ENCODE results near the gene DNAJC9.

DNAJC9 gene

DNA sequence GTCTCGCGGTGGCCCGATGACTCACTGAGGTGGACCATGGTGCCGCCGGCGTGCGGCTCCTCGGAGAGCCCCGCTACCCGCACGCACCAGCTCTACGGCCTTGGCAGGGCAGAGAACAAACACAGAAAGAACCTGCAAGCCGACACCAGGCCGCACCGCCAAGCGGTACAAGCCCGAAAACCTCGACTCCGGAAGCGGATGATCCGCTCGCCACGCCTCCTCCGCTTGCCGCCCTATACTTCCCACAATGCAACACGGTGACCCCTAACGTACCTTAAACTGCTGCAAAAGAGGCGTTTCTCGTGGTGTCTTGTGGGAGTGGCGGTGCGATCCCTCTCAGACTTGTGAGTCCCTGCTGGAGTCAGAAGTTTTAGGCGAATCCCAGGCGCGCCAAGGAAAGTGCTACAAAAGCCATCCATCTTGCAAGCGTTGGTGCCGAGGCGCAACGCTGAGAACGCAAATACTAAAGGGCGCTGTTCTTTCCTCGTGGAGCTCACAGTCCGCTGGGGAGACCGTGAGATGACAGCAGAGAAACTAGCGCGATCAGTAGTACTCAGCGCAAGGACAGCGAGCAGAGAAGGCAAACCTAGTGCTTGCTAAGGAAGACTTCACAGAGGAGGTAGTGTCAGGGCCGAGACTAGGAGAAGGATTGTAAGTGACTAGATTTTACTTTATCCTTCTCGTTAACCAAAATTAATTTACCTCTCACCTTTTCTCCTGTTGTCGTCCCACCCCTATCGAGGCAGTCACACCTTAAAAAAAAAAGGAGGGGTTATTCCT is 5.6 kb upstream of the DNAJC9 start, which contains the start of gene MRPS16:
Gene MRPS16 (minus strand): TSS at position 200 of the 780 bp plus-strand sequence. CDS start 162 bp downstream, at position 38.
- DNase-seq, result peak; percentile 95 to 98 (median 97)
- WGBS (ENCODE audit: insufficient coverage), result 0% methylated on average over 36 of the region's 51 CpGs
- CTCF ChIA-PET, result interaction anchor here (0.8 to 4.3 kb wide), 8 partner anchors 9 to 394 kb away, joined by 3 to 15 read pairs (median 4); no protein-coding TSS in a partner anchor
- peaks cover 15 to 36% (median 29%) of the 10 kb centered on the region in 4 experiments for H3K4me1 ChIP-seq (ENCODE audit: control extremely low read depth in 1 of 4, control insufficient read depth in 4 of 4, insufficient read depth in 4 of 4, low read length in 3 of 4)
- H3K36me3 ChIP-seq (ENCODE audit: control insufficient read depth in 4 of 4, insufficient read depth in 4 of 4, low read length in 3 of 4), result peaks cover 0 to 18% (median 10%) of the 10 kb centered on the region in 4 experiments
- no peaks in the 10 kb centered on the region for H3K9me3 ChIP-seq (ENCODE audit: control extremely low read depth in 1 of 5, control insufficient read depth in 4 of 5, insufficient read depth in 2 of 5, low read depth in 1 of 5, low read length in 4 of 5)
- H3K4me3 ChIP-seq (ENCODE audit: control insufficient read depth in 1 of 7, extremely low read depth in 1 of 7, insufficient read depth in 4 of 7, low read depth in 2 of 7, low read length in 6 of 7), result peak within 1 kb of the TSS; percentile 88 to 99 (median 98)
- POLR2A ChIA-PET, result interaction anchor here (0.5 to 1.3 kb wide), 5 partner anchors 11 to 290 kb away, joined by 3 to 4 read pairs (median 4); partner anchors contain the start of gene ANXA7
- no peaks in the 10 kb centered on the region for H3K27me3 ChIP-seq (replicated peaks in 2 of 5; ENCODE audit: control insufficient read depth in 4 of 5, insufficient read depth in 5 of 5, low read length in 4 of 5)
- peak within 1 kb of the TSS; percentile 95 to 97 for H3K27ac ChIP-seq (ENCODE audit: insufficient read depth in 1 of 2, low read depth in 1 of 2, low read length in 2 of 2, poor library complexity in 1 of 2, severe bottlenecking in 2 of 2)

DNA sequence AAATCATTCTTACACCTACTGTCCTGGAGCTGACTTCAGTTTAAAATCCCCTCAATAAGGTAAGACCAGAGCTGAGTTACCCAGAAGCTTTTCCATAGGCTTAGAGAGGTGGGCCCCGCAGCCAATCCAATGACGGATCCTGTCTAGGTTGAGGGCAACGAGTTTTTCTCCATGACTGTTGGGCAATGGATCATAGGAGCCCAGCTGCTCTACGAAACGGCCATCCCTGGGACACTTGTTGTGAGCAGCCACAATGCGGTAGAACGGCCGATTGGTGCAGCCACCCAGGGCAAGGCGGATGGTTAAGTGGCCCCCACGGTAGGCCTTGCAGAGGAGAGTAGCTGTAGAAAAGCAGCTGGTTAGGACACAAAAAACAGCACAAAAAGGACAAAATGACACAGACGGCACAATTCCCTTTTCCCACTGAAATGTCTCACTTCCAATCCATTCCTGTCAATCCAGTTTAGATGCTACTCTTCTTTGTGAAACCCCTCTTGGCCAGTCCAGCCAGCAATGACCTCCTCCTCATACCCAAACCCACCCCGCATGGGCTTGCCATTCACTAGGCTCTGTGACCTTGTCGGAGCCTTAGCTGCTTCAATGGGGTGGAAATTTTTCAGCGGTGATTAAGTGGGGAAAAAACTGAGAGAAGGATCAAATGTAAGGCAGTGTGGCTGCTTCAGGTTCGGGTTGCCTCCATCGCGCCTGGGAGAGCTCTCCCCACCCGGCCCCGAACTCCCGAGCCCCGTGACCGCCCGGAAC is 4.8 kb upstream of the DNAJC9 start:
- POLR2A ChIA-PET, result interaction anchor here (0.5 to 1.3 kb wide), 4 partner anchors 10 to 291 kb away, joined by 3 to 4 read pairs (median 4); partner anchors contain the start of gene ANXA7
- CTCF ChIA-PET, result interaction anchor here (0.8 to 4.3 kb wide), 8 partner anchors 10 to 395 kb away, joined by 3 to 15 read pairs (median 4); no protein-coding TSS in a partner anchor
- Histone ChIP-seq H3K4me1 (ENCODE audit: control extremely low read depth in 1 of 4, control insufficient read depth in 4 of 4, insufficient read depth in 4 of 4, low read length in 3 of 4) (peaks cover 19 to 40% (median 30%) of the 10 kb centered on the region in 4 experiments), H3K27me3 (replicated peaks in 2 of 5; ENCODE audit: control insufficient read depth in 4 of 5, insufficient read depth in 5 of 5, low read length in 4 of 5) (no peaks in the 10 kb centered on the region), H3K36me3 (ENCODE audit: control insufficient read depth in 4 of 4, insufficient read depth in 4 of 4, low read length in 3 of 4) (peaks cover 0 to 19% (median 10%) of the 10 kb centered on the region in 4 experiments), H3K27ac (ENCODE audit: insufficient read depth in 1 of 2, low read depth in 1 of 2, low read length in 2 of 2, poor library complexity in 1 of 2, severe bottlenecking in 2 of 2) (peak overlapping the region; percentile 95 to 97), H3K4me3 (ENCODE audit: control insufficient read depth in 1 of 7, extremely low read depth in 1 of 7, insufficient read depth in 4 of 7, low read depth in 2 of 7, low read length in 6 of 7) (peak overlapping the region; percentile 88 to 99 (median 98)), H3K9me3 (ENCODE audit: control extremely low read depth in 1 of 5, control insufficient read depth in 4 of 5, insufficient read depth in 2 of 5, low read depth in 1 of 5, low read length in 4 of 5) (no peaks in the 10 kb centered on the region)
- DNase-seq, result peak in 1 of 3 donors; percentile 12
- WGBS (ENCODE audit: insufficient coverage), result 27% methylated on average over 20 of the region's 23 CpGs

DNA sequence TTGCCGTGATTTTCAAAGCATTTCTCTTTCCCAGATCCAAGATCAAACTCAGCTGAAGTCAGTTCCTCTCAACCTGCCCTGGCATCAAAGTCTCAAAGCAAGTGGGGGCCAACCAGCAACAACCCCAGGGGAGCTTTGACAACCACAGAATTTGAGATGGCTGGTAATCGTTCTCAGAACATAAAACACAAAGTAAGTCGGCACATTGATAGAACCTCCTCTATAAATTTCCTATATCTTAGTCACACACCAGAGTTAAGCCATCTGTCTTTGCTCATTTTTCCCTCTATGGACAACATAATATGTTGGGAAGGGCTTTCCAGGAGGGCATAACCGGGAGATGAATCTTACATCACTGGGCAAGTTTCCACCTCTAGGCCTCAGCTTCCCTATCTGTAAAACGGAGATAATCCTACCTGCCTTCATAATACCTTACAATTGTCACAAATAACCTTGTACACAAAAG is 1.2 kb upstream of the DNAJC9 start:
- Histone ChIP-seq H3K36me3 (ENCODE audit: control insufficient read depth in 4 of 4, insufficient read depth in 4 of 4, low read length in 3 of 4) (peaks cover 0 to 41% (median 14%) of the 10 kb centered on the region in 4 experiments), H3K27me3 (replicated peaks in 2 of 5; ENCODE audit: control insufficient read depth in 4 of 5, insufficient read depth in 5 of 5, low read length in 4 of 5) (no peaks in the 10 kb centered on the region), H3K9me3 (ENCODE audit: control extremely low read depth in 1 of 5, control insufficient read depth in 4 of 5, insufficient read depth in 2 of 5, low read depth in 1 of 5, low read length in 4 of 5) (no peaks in the 10 kb centered on the region), H3K4me3 (ENCODE audit: control insufficient read depth in 1 of 7, extremely low read depth in 1 of 7, insufficient read depth in 4 of 7, low read depth in 2 of 7, low read length in 6 of 7) (peak overlapping the region in 1 of 7 experiments; percentile 96), H3K27ac (ENCODE audit: insufficient read depth in 1 of 2, low read depth in 1 of 2, low read length in 2 of 2, poor library complexity in 1 of 2, severe bottlenecking in 2 of 2) (peak overlapping the region in 1 of 2 experiments; percentile 88), H3K4me1 (ENCODE audit: control extremely low read depth in 1 of 4, control insufficient read depth in 4 of 4, insufficient read depth in 4 of 4, low read length in 3 of 4) (peaks cover 35 to 66% (median 52%) of the 10 kb centered on the region in 4 experiments)
- no peak for DNase-seq
- WGBS (ENCODE audit: insufficient coverage), result 93% methylated on average over 3 of the region's 5 CpGs
- ChIA-PET CTCF (interaction anchor here (1.0 kb wide), 1 partner anchor 93 kb away, joined by 3 read pairs; no protein-coding TSS in a partner anchor), POLR2A (no interaction called here)

DNA sequence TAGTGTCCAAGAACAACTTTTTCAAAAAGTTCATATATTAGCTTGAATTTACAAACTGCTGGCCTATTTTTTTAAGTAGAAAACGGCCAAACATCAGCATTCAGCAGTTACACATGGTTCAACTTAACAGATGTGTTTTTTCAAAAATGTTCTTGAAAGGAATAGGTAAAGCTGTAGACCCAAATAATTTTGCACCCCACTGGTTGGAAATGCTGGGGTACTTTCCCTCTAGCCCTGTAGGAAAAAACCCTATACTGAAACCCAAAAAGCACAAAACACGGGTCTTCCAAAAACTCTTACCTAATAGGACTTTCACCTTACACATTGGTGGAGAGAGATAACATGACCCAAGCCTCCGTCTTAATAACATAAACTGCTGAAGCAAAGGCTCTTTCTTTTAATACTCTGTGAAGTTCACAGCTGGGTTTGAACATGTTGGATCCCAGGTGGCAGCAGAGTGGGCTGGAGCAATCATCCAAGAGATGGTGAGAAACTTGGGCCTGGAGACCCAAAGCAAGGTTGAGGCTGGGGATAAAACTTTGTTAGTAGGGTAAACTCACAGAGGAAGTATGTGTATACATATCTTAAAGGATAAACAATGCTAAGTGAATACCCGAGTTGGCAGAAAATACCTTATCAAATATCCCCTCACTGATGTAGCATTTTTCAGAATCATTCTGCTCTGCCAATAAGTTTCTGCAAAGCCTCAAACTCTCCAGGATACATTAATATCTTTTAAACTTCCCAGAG is 629 bp upstream of the DNAJC9 start:
- DNase-seq, result peak in 1 of 3 donors; percentile 21
- H3K27me3 ChIP-seq (replicated peaks in 2 of 5; ENCODE audit: control insufficient read depth in 4 of 5, insufficient read depth in 5 of 5, low read length in 4 of 5), result no peaks in the 10 kb centered on the region
- 96% methylated on average over 3 of the region's 4 CpGs for WGBS (ENCODE audit: insufficient coverage)
- peak overlapping the region; percentile 68 to 88 for H3K27ac ChIP-seq (ENCODE audit: insufficient read depth in 1 of 2, low read depth in 1 of 2, low read length in 2 of 2, poor library complexity in 1 of 2, severe bottlenecking in 2 of 2)
- peaks cover 0 to 47% (median 16%) of the 10 kb centered on the region in 4 experiments for H3K36me3 ChIP-seq (ENCODE audit: control insufficient read depth in 4 of 4, insufficient read depth in 4 of 4, low read length in 3 of 4)
- no peaks in the 10 kb centered on the region for H3K9me3 ChIP-seq (ENCODE audit: control extremely low read depth in 1 of 5, control insufficient read depth in 4 of 5, insufficient read depth in 2 of 5, low read depth in 1 of 5, low read length in 4 of 5)
- CTCF ChIA-PET, result interaction anchor here (1.0 to 2.2 kb wide), 3 partner anchors 13 to 94 kb away, joined by 3 to 7 read pairs (median 3); no protein-coding TSS in a partner anchor
- peaks cover 33 to 63% (median 50%) of the 10 kb centered on the region in 4 experiments for H3K4me1 ChIP-seq (ENCODE audit: control extremely low read depth in 1 of 4, control insufficient read depth in 4 of 4, insufficient read depth in 4 of 4, low read length in 3 of 4)
- POLR2A ChIA-PET, result no interaction called here
- peak overlapping the region in 6 of 7 experiments; percentile 89 to 97 (median 92) for H3K4me3 ChIP-seq (ENCODE audit: control insufficient read depth in 1 of 7, extremely low read depth in 1 of 7, insufficient read depth in 4 of 7, low read depth in 2 of 7, low read length in 6 of 7)

DNA sequence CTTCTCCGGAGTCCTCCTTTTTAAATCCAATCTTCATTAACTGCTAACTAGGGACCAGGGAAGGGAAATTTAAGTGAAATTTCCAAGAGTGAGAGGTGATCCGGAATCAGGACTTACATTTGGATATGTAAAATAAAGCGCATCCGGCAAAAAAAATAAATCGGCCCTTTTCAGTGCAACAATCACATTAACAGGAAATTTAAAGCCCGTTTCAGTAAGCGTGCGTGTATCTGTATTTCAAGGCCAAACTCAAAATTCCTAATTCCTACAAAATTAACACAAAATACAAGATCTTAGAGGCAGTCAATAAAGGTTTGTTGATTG is 771 bp downstream of the DNAJC9 start:
- no peak for DNase-seq
- Histone ChIP-seq H3K9me3 (ENCODE audit: control extremely low read depth in 1 of 5, control insufficient read depth in 4 of 5, insufficient read depth in 2 of 5, low read depth in 1 of 5, low read length in 4 of 5) (no peaks in the 10 kb centered on the region), H3K4me1 (ENCODE audit: control extremely low read depth in 1 of 4, control insufficient read depth in 4 of 4, insufficient read depth in 4 of 4, low read length in 3 of 4) (peaks cover 31 to 55% (median 42%) of the 10 kb centered on the region in 4 experiments), H3K27me3 (replicated peaks in 2 of 5; ENCODE audit: control insufficient read depth in 4 of 5, insufficient read depth in 5 of 5, low read length in 4 of 5) (no peaks in the 10 kb centered on the region), H3K27ac (ENCODE audit: insufficient read depth in 1 of 2, low read depth in 1 of 2, low read length in 2 of 2, poor library complexity in 1 of 2, severe bottlenecking in 2 of 2) (peak overlapping the region; percentile 68 to 88), H3K36me3 (ENCODE audit: control insufficient read depth in 4 of 4, insufficient read depth in 4 of 4, low read length in 3 of 4) (peaks cover 3 to 61% (median 21%) of the 10 kb centered on the region in 4 experiments), H3K4me3 (ENCODE audit: control insufficient read depth in 1 of 7, extremely low read depth in 1 of 7, insufficient read depth in 4 of 7, low read depth in 2 of 7, low read length in 6 of 7) (peak overlapping the region; percentile 74 to 97 (median 91))
- WGBS (ENCODE audit: insufficient coverage), result 0% methylated on average over 1 of the region's 8 CpGs
- POLR2A ChIA-PET, result interaction anchor here (0.5 kb wide), 1 partner anchor 206 kb away, joined by 4 read pairs; no protein-coding TSS in a partner anchor
- CTCF ChIA-PET, result interaction anchor here (1.2 to 2.2 kb wide), 2 partner anchors 12 to 14 kb away, joined by 3 to 7 read pairs; no protein-coding TSS in a partner anchor

DNA sequence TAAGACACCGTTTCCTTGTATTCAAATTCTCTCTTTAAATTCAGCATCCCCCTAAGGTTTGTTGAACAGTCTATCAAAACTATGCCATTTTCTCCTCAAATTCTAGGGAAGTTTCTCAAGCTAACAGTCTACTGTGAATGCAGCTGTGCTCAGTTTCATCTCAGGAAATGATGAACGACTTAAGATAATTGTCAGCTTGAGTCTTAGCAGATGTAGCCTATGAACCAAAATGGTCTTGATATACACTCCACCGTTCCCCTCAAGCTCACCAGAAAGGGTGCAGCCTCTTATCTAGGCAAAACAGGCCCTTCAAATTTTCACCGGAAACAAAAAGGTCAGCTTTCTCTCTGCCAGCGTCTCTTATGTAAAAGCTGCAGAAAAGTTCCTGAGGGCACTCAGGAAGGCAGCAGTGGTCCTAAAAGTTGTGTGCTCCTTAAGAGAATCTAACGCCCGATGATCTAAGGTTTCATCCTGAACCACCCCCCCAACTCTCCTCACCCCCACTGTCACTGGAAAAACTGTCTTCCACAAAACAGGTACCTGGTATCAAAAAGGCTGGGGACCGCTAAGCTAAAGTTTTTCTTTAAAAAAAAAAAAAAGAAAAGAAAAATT is 2.1 kb downstream of the DNAJC9 start:
- Histone ChIP-seq H3K4me3 (ENCODE audit: control insufficient read depth in 1 of 7, extremely low read depth in 1 of 7, insufficient read depth in 4 of 7, low read depth in 2 of 7, low read length in 6 of 7) (peak overlapping the region in 5 of 7 experiments; percentile 39 to 97 (median 94)), H3K4me1 (ENCODE audit: control extremely low read depth in 1 of 4, control insufficient read depth in 4 of 4, insufficient read depth in 4 of 4, low read length in 3 of 4) (peaks cover 28 to 46% (median 39%) of the 10 kb centered on the region in 4 experiments), H3K36me3 (ENCODE audit: control insufficient read depth in 4 of 4, insufficient read depth in 4 of 4, low read length in 3 of 4) (peaks cover 6 to 65% (median 21%) of the 10 kb centered on the region in 4 experiments), H3K9me3 (ENCODE audit: control extremely low read depth in 1 of 5, control insufficient read depth in 4 of 5, insufficient read depth in 2 of 5, low read depth in 1 of 5, low read length in 4 of 5) (no peaks in the 10 kb centered on the region), H3K27ac (ENCODE audit: insufficient read depth in 1 of 2, low read depth in 1 of 2, low read length in 2 of 2, poor library complexity in 1 of 2, severe bottlenecking in 2 of 2) (peak overlapping the region; percentile 37 to 88), H3K27me3 (replicated peaks in 2 of 5; ENCODE audit: control insufficient read depth in 4 of 5, insufficient read depth in 5 of 5, low read length in 4 of 5) (no peaks in the 10 kb centered on the region)
- 16% methylated on average over 4 of the region's 8 CpGs for WGBS (ENCODE audit: insufficient coverage)
- ChIA-PET POLR2A (interaction anchor here (0.6 to 0.7 kb wide), 3 partner anchors 54 to 188 kb away, joined by 3 to 4 read pairs (median 3); no protein-coding TSS in a partner anchor), CTCF (interaction anchor here (1.5 kb wide), 1 partner anchor 9 kb away, joined by 5 read pairs; no protein-coding TSS in a partner anchor)
- DNase-seq, result peak; percentile 65 to 91 (median 84)

All from common myeloid progenitor, CD34-positive (primary cell).